NOMO-1 (cell line): ENCODE results near the gene UNC80.

ENCODE experiments used
- DNase-seq, 2 experiments: peaks; one replicate each; lab custom pipeline; 2025; ENCODE audit not compliant: unreplicated experiment in 2 of 2; lab: John Stamatoyannopoulos, UW

UNC80 gene

GRCh38 chr2:209808521-209808920, 36.9 kb downstream of the UNC80 start:
- DNase-seq = no peak

GRCh38 chr2:209809256-209809655, 37.6 kb downstream of the UNC80 start:
- DNase-seq = no peak

GRCh38 chr2:209817844-209818271, 46.2 kb downstream of the UNC80 start:
- DNase-seq = no peak

- no peak for DNase-seq
These were observed 47.3 kb downstream of the UNC80 start for GRCh38 chr2:209818939-209819338.

GRCh38 chr2:209821806-209822205, 50.2 kb downstream of the UNC80 start:
- peak in 1 of 2 experiments; percentile 66 for DNase-seq

- no peak for DNase-seq
These were observed 51.9 kb downstream of the UNC80 start for GRCh38 chr2:209823484-209823883.

- DNase-seq = no peak
These were observed 52.8 kb downstream of the UNC80 start for GRCh38 chr2:209824391-209824790.

GRCh38 chr2:209830722-209831465, 59.3 kb downstream of the UNC80 start:
- DNase-seq = peak in 1 of 2 experiments; percentile 3

GRCh38 chr2:209834767-209835166, 63.1 kb downstream of the UNC80 start:
- DNase-seq = no peak

- no peak for DNase-seq
These were observed 68.8 kb downstream of the UNC80 start for GRCh38 chr2:209840434-209840833.

GRCh38 chr2:209845666-209846065, 74.0 kb downstream of the UNC80 start:
- DNase-seq = peak; percentile 22 to 53

- no peak for DNase-seq
These were observed 93.2 kb downstream of the UNC80 start for GRCh38 chr2:209864716-209865295.

GRCh38 chr2:209868271-209868994, 96.8 kb downstream of the UNC80 start:
- no peak for DNase-seq

GRCh38 chr2:209870067-209870466, 98.4 kb downstream of the UNC80 start:
- no peak for DNase-seq

- peak in 1 of 2 experiments; percentile 56 for DNase-seq
These were observed 101.0 kb downstream of the UNC80 start for GRCh38 chr2:209872675-209873074.

- no peak for DNase-seq
These were observed 103.6 kb downstream of the UNC80 start for GRCh38 chr2:209875270-209875669.

GRCh38 chr2:209876211-209876610, 104.6 kb downstream of the UNC80 start:
- no peak for DNase-seq

GRCh38 chr2:209878701-209879100, 107.1 kb downstream of the UNC80 start:
- DNase-seq = no peak

- DNase-seq = no peak
These were observed 129.0 kb downstream of the UNC80 start for GRCh38 chr2:209900638-209901037.

- DNase-seq = no peak
These were observed 129.5 kb downstream of the UNC80 start for GRCh38 chr2:209901172-209901571.

- DNase-seq = no peak
These were observed 134.1 kb downstream of the UNC80 start for GRCh38 chr2:209905691-209906090.

GRCh38 chr2:209907746-209908145, 136.1 kb downstream of the UNC80 start:
- no peak for DNase-seq
